Astrocyte (in vitro differentiated cells and primary cell): ENCODE data around the gene CD320. TPM values are rescaled to one million over a fixed set of nuclear protein-coding genes. Genes with fewer than 3 reads are reported as not detected.
A peak's percentile ranks its signal among the peaks of the same experiment; 100 is the strongest.
"Not testable (repeated sequence)": the region's sequence is repeated elsewhere in the genome, so short reads cannot be mapped to it uniquely, and the experiment has no call there.

Experiments
- DNase-seq: peaks from one replicate; pipeline ENCODE4 v3.0.0-alpha.2; 2010; ENCODE audit warnings: low read depth
- FAIRE-seq: peaks from 2 replicates; lab custom pipeline; 2011; peaks lifted over from hg19 to GRCh38; lab: Jason Lieb, UNC
- H2AFZ ChIP-seq: 2 replicates; pipeline ENCODE4 v1.6.0; 2012; ENCODE audit warnings: low read depth, low read length, inconsistent platforms
- H3K27ac ChIP-seq: 2 replicates; pipeline ENCODE4 v1.5.1; 2011; ENCODE audit warnings: low read depth, low read length, inconsistent platforms
- H3K27me3 ChIP-seq: 2 replicates; pipeline ENCODE4 v1.6.0; 2011; ENCODE audit warnings: low read length, inconsistent platforms; ENCODE audit not compliant: insufficient read depth
- H3K36me3 ChIP-seq: 2 replicates; pipeline ENCODE4 v1.5.1; 2011; ENCODE audit warnings: low read length, inconsistent platforms; ENCODE audit not compliant: insufficient read depth
- H3K4me1 ChIP-seq: 2 replicates; pipeline ENCODE4 v1.5.1; 2011; ENCODE audit warnings: low read length, inconsistent platforms; ENCODE audit not compliant: insufficient read depth
- H3K4me2 ChIP-seq: 2 replicates; pipeline ENCODE4 v1.6.0; 2012; ENCODE audit warnings: low read length, inconsistent platforms
- H3K4me3 ChIP-seq: 2 replicates; pipeline ENCODE4 v1.5.1; 2011; ENCODE audit warnings: low read depth, mild to moderate bottlenecking, low read length, inconsistent platforms; ENCODE audit not compliant: insufficient read depth
- H3K79me2 ChIP-seq: 2 replicates; pipeline ENCODE4 v1.6.0; 2012; ENCODE audit warnings: mild to moderate bottlenecking, low read length, inconsistent platforms; ENCODE audit not compliant: insufficient read depth
- H3K9ac ChIP-seq: 2 replicates; pipeline ENCODE4 v1.6.0; 2012; ENCODE audit warnings: mild to moderate bottlenecking, low read length, inconsistent platforms
- H3K9me3 ChIP-seq: 2 replicates; pipeline ENCODE4 v1.5.1; 2012; ENCODE audit warnings: low read depth, mild to moderate bottlenecking, low read length, inconsistent platforms; ENCODE audit not compliant: insufficient read depth
- H4K20me1 ChIP-seq: 2 replicates; pipeline ENCODE4 v1.6.0; 2012; ENCODE audit warnings: low read length, inconsistent platforms; ENCODE audit not compliant: insufficient read depth
- H3K27ac Mint-ChIP-seq: one replicate; pipeline ENCODE4 v1.8.0; 2021; ENCODE audit warnings: mild to moderate bottlenecking, mixed read lengths; ENCODE audit not compliant: unreplicated experiment
- H3K27me3 Mint-ChIP-seq: one replicate; pipeline ENCODE4 v1.8.0; 2021; ENCODE audit warnings: low read depth, mixed read lengths; ENCODE audit not compliant: unreplicated experiment
- H3K36me3 Mint-ChIP-seq: one replicate; pipeline ENCODE4 v1.8.0; 2021; ENCODE audit warnings: low read depth, mixed read lengths; ENCODE audit not compliant: unreplicated experiment
- H3K4me1 Mint-ChIP-seq: one replicate; pipeline ENCODE4 v1.8.0; 2021; ENCODE audit warnings: low read depth, mixed read lengths; ENCODE audit not compliant: unreplicated experiment
- H3K4me3 Mint-ChIP-seq: one replicate; pipeline ENCODE4 v1.8.0; 2021; ENCODE audit warnings: mild to moderate bottlenecking, moderate library complexity, mixed read lengths; ENCODE audit not compliant: unreplicated experiment
- H3K9me3 Mint-ChIP-seq: one replicate; pipeline ENCODE4 v1.8.0; 2021; ENCODE audit warnings: mild to moderate bottlenecking, mixed read lengths; ENCODE audit not compliant: unreplicated experiment
- CTCF ChIP-seq: IDR thresholded peaks from 2 replicates; pipeline ENCODE4 v1.5.1; 2011; ENCODE audit warnings: low read depth, mild to moderate bottlenecking, inconsistent platforms, low read length, moderate library complexity; ENCODE audit not compliant: insufficient read depth
- EZH2 ChIP-seq: IDR thresholded peaks from 2 replicates; pipeline ENCODE4 v1.6.1; 2012; ENCODE audit warnings: mild to moderate bottlenecking, low read length, inconsistent platforms; ENCODE audit not compliant: insufficient read depth
- total RNA-seq: library from RNA; stranded (reverse); gene quantifications from 2 replicates; pipeline ENCODE4 v1.2.1, GENCODE V29; 2021

CD320 gene
- total RNA-seq, 1 donor from 2014 or later = 42.2 TPM

GRCh38 chr19:8276508-8276907 lies 31.6 kb downstream of the CD320 start:
- H4K20me1 ChIP-seq, DNase-seq, H3K4me1 ChIP-seq, H2AFZ ChIP-seq, H3K27ac Mint-ChIP-seq, H3K4me3 ChIP-seq, H3K4me3 Mint-ChIP-seq, H3K79me2 ChIP-seq, H3K27me3 ChIP-seq, H3K9me3 Mint-ChIP-seq, FAIRE-seq, H3K27ac ChIP-seq, H3K36me3 Mint-ChIP-seq, H3K36me3 ChIP-seq, H3K9ac ChIP-seq, H3K27me3 Mint-ChIP-seq, H3K4me1 Mint-ChIP-seq, H3K4me2 ChIP-seq, H3K9me3 ChIP-seq: not testable (repeated sequence)

- no peak overlapping the region for H3K4me2 ChIP-seq
- DNase-seq (no peak), FAIRE-seq (no peak)
- peaks cover 3% of the 10 kb centered on the region for H3K9me3 Mint-ChIP-seq
- H3K4me3 ChIP-seq = no peak overlapping the region
- peak overlapping the region; percentile 36 for H3K4me3 Mint-ChIP-seq
- H3K27me3 ChIP-seq = no peaks in the 10 kb centered on the region
- TF ChIP-seq EZH2 (no peak), CTCF (no peak)
- no peaks in the 10 kb centered on the region for H4K20me1 ChIP-seq
- no peak overlapping the region for H3K27ac Mint-ChIP-seq
- peaks cover 7% of the 10 kb centered on the region for H3K27me3 Mint-ChIP-seq
- H3K27ac ChIP-seq = no peak overlapping the region
- H3K9me3 ChIP-seq = no peaks in the 10 kb centered on the region
- H3K79me2 ChIP-seq = no peaks in the 10 kb centered on the region
- H3K4me1 Mint-ChIP-seq = no peaks in the 10 kb centered on the region
- no peaks in the 10 kb centered on the region for H3K36me3 Mint-ChIP-seq
- peaks cover 4% of the 10 kb centered on the region for H3K4me1 ChIP-seq
- no peaks in the 10 kb centered on the region for H3K36me3 ChIP-seq
- no peak overlapping the region for H3K9ac ChIP-seq
- H2AFZ ChIP-seq = no peak overlapping the region
Observed at GRCh38 chr19:8269724-8270123, 38.4 kb downstream of the CD320 start.

DNA sequence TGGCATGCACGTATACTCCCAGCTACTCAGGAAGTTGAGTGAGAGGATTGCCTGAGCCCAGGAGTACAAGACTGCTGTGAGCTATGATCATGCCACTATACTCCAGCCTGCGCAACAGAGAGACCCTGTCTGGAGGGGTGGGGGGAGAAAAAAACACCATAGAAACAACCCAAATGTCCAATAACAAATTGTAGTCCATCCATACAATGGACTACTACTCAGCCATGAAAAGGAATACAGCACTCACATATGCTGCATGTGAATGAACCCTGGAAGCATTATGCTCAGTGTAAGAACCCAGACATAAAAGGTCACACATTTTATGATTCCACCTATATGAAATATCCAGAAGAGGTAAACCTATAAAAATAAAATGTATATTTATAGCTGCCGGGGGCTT lies 42.3 kb downstream of the CD320 start:
- Histone ChIP-seq H3K4me3 (no peak overlapping the region), H3K9me3 (no peaks in the 10 kb centered on the region), H2AFZ (no peak overlapping the region), H3K9ac (no peak overlapping the region), H3K36me3 (no peaks in the 10 kb centered on the region), H3K4me2 (no peak overlapping the region), H3K4me1 (peaks cover 4% of the 10 kb centered on the region), H3K79me2 (no peaks in the 10 kb centered on the region), H4K20me1 (no peaks in the 10 kb centered on the region), H3K27me3 (no peaks in the 10 kb centered on the region), H3K27ac (no peak overlapping the region)
- TF ChIP-seq CTCF = no peak
- TF ChIP-seq EZH2 = no peak
- Mint-ChIP-seq H3K4me3 (no peak overlapping the region), H3K27ac (no peak overlapping the region), H3K9me3 (peaks cover 3% of the 10 kb centered on the region), H3K36me3 (peaks cover 1% of the 10 kb centered on the region), H3K27me3 (peaks cover 5% of the 10 kb centered on the region), H3K4me1 (no peaks in the 10 kb centered on the region)
- FAIRE-seq (no peak), DNase-seq (no peak)

GRCh38 chr19:8264248-8264647 lies 43.9 kb downstream of the CD320 start:
- H3K27me3 ChIP-seq, H3K4me1 ChIP-seq, H3K27me3 Mint-ChIP-seq, H4K20me1 ChIP-seq, H3K9ac ChIP-seq, H3K4me2 ChIP-seq, H3K27ac Mint-ChIP-seq, H3K79me2 ChIP-seq, H3K4me3 Mint-ChIP-seq, DNase-seq, H3K9me3 ChIP-seq, H3K36me3 Mint-ChIP-seq, H3K27ac ChIP-seq, H2AFZ ChIP-seq, H3K4me3 ChIP-seq, H3K9me3 Mint-ChIP-seq, FAIRE-seq, H3K36me3 ChIP-seq, H3K4me1 Mint-ChIP-seq: not testable (repeated sequence)
